Fibroblast of lung (primary cell): ENCODE results near the gene WSB2.

Experiments
- EZH2 ChIP-seq: IDR thresholded peaks from 2 replicates; pipeline ENCODE4 v1.5.1; 2012; ENCODE audit warnings: low read length, control low read depth, mild to moderate bottlenecking; ENCODE audit errors: missing control alignments
- TF ChIP-seq, protein P1 (sequence below), 2 donors: IDR thresholded peaks in 1 of 2; conservative IDR thresholded peaks in 1 of 2; 1 replicate in 1 of 2; 2 replicates in 1 of 2; pipeline ENCODE4 v1.5.1; 2011 to 2012; ENCODE audit warnings: low read length in 2 of 2, control low read depth in 1 of 2, inconsistent platforms in 1 of 2, low read depth in 1 of 2, mild to moderate bottlenecking in 1 of 2

DNA sequence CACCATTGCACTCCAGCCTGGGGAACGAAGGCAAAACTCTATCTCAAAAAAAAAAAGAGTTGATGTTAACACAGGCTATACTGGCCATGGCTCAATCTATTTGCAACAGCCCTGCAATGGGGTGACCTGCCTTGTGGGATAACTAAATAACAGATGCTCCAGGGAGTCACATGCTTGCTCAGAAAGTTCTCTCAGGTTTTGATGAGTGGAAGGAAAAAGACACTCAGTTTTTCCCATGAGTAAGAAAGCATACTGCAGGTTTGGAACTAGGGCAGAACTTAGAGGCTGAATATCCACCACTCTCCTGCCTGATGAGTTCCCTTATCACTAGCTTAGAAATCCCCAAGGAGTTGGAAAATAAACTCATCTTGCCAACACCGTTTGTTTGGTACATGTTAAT, 16.9 kb downstream of the WSB2 start:
- TF ChIP-seq, protein P1, sequence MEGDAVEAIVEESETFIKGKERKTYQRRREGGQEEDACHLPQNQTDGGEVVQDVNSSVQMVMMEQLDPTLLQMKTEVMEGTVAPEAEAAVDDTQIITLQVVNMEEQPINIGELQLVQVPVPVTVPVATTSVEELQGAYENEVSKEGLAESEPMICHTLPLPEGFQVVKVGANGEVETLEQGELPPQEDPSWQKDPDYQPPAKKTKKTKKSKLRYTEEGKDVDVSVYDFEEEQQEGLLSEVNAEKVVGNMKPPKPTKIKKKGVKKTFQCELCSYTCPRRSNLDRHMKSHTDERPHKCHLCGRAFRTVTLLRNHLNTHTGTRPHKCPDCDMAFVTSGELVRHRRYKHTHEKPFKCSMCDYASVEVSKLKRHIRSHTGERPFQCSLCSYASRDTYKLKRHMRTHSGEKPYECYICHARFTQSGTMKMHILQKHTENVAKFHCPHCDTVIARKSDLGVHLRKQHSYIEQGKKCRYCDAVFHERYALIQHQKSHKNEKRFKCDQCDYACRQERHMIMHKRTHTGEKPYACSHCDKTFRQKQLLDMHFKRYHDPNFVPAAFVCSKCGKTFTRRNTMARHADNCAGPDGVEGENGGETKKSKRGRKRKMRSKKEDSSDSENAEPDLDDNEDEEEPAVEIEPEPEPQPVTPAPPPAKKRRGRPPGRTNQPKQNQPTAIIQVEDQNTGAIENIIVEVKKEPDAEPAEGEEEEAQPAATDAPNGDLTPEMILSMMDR (conservative IDR thresholded peaks at IDR 0.05 in 1 of 2, IDR thresholded peaks at IDR 0.05 in 1 of 2; ENCODE audit: low read depth in 1 of 2, low read length in 2 of 2): no peak
- TF ChIP-seq EZH2: no peak
